Measurements from ENCODE around the gene GPC4. TPM values are rescaled to one million over a fixed set of nuclear protein-coding genes. Genes with fewer than 3 reads are reported as not detected.

The GPC4 gene
- total RNA-seq, 1 donor from 2014 or later: 0.13 TPM

DNA sequence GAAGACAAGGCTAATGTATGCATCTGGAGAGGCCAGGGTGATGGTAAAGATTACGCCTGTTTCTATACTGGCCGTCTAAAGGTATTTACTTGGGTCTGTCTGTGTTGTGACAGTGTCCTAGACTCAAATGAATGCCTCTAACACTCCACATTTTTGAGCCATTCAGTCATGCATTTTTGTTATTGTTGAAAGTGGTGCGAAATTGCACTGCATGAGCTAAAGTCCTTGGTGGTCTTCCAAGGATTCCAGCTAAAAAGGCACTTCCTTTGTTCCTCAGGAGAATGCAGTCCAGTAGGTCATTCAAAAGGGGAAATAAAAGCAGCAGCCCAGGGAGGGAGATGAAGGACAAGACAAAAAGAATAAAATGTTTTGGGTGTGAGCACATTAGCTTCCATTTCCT lies 3.0 kb downstream of the GPC4 start:
- DNase-seq (ENCODE audit: low read depth in 2 of 2): no peak

GRCh38 chrX:133410550-133410949 lies 4.7 kb downstream of the GPC4 start:
- no peak for DNase-seq (ENCODE audit: low read depth in 2 of 2)

GRCh38 chrX:133405498-133406185 lies 9.6 kb downstream of the GPC4 start:
- DNase-seq (ENCODE audit: low read depth in 2 of 2): no peak

- DNase-seq (ENCODE audit: low read depth in 2 of 2): no peak
Measured at GRCh38 chrX:133403984-133404383, 11.3 kb downstream of the GPC4 start.

DNA sequence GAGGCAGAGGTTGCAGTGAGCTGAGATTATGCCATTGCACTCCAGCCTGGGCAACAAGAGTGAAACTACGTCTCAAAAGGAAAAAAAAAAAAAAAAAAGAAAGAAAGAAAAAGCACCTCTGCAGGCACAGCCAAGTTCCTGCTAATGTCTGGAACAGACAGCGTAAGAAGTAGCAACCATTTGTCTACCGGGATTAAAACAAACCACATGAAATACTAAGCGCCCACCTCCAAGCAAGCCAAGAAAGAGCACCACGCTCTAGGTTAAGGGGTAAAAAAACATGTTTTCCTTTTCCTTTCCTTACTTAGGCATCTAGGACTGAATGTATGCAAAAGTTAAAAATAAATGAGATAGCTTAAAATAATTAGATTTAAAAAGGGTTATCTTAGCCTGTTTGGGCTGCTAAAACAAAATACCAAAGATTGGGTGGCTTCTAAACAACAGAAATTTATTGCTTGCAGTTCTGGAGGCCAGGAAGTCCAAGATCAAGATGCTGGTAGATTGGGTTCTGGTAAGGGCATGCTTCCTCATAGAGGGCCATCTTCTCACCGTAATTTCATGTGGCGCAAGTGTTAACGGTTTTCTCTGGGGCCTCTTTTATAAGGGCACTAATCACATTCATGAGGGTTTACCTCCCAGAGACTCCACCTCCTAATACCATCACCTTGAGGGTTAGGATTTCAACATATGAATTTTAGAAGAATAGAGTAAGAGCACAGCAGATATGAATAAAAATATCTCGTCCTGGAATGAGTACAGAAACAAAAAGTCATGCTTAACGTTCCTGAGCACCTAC lies 12.3 kb downstream of the GPC4 start:
- no peak for DNase-seq (ENCODE audit: low read depth in 2 of 2)

DNA sequence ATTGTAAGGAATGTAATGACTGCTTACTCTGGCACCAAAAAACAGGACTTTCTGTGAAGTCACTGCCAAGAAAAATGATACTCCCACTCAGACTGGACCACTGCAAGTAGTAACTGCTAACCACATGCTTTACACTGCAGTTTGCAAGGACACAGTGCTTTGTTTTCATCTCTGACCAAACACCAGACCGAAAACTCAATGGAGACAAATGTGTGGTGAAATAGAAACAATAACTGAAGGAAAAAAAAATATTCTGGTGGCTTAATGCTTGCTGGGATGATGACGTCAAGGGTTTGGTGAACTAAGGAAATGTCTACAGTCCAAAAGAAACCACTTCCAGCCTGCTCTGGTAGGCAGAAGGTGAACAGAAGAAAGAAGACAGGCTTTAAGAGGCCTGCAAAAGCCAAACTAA lies 13.2 kb downstream of the GPC4 start:
- no peak for DNase-seq (ENCODE audit: low read depth in 2 of 2)

DNA sequence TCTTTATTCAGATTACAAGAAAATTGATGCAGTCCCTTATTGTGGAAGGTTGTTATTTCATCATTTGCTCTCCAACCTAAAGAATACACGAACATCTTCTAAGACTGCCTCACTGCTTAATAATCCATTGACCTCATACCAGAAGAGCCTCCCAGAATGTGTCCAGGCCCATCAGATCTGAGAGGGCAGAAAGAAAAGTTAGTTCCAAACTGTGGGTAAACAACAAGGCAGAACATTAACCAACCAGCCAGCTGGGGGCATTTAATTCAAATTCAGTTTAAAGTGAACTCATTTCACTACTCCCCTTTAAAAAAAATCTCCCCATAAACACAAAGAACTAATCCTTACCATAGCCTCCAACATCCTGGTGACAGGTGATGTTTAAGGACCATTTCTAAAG lies 13.8 kb downstream of the GPC4 start:
- DNase-seq (ENCODE audit: low read depth in 2 of 2): no peak

DNA sequence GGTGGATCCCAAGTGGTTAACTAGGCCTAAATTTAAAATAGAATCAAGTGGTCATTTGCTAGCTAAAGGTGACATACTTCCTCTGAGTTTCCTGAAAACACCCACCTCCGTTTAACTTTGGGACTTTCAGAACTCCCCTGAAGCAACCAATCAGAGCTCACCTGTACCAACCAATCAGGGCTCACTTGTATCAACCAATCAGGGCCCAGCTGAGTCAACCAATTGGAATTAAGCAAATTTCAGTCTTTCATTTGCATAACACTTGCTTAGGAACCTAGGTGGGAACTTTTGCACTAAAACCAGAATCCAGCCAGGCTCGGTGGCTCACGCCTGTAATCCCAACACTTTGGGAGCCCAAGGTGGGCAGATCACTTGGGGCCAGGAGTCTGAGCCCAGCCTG lies 15.9 kb downstream of the GPC4 start:
- DNase-seq (ENCODE audit: low read depth in 2 of 2): no peak

DNA sequence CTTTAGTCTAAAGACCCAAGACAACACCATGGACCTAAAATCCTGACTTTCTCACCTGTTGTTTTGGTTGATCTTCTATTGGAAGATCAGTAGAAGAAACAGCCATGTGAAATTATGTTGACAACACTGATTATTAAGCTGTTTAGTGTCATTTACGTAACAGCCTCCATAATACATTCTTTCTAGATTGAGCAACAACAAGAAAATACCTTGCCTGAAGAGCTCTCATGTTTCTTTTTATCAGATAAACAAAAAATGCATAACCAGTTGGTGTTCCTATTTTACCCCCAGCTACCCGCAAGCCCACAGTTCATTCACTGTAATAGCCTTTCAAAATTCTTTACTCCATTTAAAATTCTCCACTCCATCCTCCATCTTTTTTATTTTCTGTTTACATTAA lies 20.5 kb downstream of the GPC4 start:
- DNase-seq (ENCODE audit: low read depth in 2 of 2): no peak

DNA sequence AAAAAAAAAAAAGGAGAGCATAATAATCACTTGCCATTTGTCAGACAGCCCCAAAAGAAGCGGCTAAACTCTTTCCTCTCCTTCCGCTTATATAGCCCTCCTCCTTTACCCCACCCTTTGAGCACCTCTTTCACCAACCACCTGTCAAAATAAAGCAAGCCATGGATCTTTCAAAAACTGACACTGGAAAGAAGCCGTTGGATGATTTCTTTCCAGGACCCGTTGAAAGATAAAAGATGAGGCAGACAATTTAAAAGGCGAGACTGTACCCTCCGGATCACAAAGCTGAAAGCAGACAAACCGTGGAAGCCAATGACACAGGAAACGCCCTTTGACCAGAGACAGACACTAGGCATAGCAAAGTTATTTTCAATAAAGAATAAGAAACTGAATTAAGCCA lies 22.6 kb downstream of the GPC4 start:
- no peak for DNase-seq (ENCODE audit: low read depth in 2 of 2)

DNA sequence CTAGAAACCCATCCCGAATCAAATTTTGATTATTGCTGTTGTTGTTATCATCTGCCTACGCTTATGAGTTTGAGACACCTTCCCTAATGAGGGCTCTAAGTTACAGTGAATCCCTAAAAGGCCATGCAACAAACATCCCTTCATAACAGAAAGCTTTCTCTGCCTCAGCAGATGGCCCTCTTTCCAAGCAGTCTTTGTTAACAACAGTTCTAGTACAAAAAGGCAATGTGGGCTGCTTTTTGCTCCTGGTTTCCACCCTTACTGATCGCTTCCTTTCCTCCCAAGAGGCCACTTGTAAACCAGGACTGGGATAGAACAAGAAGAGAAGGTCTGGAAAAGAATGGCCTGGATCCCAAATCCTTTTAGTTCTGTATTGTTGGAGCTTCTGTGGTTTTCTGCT lies 24.2 kb downstream of the GPC4 start:
- DNase-seq (ENCODE audit: low read depth in 2 of 2): no peak

DNA sequence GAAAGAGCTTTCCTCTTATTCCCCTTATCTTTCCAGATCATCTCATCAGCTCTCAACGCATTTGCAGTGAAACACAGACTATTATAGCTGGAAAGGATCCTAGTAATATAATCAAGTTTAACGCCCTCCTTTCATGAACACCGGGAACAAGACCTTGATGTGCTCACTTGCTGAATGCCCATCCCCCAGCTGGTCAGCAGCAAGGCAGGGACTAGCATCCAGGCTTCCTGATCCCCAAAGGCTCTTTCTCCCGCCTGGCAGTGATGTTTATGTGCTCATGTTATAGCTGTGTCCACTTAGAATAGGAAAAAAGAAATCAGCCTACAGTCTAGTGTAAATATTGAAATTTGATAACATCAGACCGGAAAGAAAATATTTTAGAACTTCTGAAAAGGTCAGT lies 24.6 kb downstream of the GPC4 start:
- no peak for DNase-seq (ENCODE audit: low read depth in 2 of 2)

DNA sequence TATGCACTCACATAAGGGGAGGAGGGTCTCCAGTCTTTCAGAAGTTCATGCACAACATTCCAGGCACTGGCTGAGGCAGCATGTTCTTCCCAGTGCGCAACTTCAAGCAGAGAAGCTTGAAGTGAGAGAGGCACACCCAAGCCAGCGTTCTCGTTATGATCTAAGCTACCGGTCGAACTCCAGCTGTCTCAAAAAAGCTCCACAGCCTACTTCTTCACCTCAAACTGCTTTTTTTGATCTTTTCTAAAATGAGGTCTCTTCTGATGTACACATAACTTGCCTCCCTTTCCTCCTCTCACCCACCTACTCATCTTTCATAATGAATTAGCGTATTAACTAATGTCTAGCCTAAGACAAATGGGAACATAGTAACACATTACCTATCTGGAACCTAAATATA lies 25.3 kb downstream of the GPC4 start:
- DNase-seq (ENCODE audit: low read depth in 2 of 2): no peak

GRCh38 chrX:133384454-133384853 lies 30.8 kb downstream of the GPC4 start:
- no peak for DNase-seq (ENCODE audit: low read depth in 2 of 2)

- DNase-seq (ENCODE audit: low read depth in 2 of 2): no peak
Measured at GRCh38 chrX:133380711-133381619, 34.3 kb downstream of the GPC4 start.

DNA sequence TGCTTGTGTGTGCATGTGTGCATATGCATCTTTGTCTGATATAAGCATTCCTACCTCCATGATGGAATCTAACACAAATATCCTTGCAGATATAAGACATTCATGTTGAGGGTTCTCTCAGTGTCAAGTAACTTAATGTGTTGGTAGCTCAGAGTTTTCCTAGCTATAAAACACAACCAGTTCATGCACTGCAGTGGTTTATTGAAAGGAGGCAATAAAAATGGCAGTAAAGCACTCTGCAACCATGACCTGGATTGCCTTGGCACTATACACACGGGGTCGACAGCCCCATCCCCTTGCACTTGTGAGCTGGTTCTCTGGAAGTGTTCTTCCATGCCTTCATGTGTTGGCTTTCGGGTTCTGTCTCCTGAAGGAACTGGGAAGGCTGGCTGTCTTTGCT lies 38.9 kb downstream of the GPC4 start:
- DNase-seq (ENCODE audit: low read depth in 2 of 2): no peak

DNA sequence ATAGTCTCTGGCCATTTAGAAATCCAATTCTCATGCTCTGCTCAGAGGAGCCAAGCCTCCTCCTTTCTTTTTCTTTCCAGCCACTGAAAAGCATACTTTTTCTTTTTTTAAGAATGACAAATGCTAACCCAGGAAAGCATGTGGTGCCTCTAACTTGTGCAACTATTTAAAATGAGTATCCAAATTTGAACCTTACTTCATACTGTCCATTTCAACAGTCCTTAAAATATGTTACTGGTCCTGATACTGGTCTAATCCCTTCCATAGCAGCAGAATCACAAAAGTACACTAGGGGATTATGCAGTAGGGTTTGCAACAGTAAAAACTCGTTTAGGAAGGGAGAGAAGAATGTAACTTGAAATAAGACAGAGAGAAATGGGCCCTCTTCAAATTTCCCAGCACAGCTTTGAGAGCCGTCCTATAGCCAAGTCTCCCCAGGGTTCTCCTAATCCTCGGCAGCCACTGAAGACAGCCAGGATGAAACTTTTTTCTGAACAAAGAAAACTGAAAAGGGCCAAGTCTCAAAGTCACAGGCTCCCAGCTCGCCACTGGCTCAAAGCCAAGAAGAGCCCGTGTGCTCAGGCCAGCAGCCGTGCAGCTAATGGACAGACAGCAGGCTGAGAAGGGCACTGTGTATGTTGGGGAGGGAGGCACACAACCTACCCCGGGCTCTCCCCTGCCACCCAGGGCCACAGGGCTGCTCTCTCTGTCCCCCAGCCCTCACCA lies 39.5 kb downstream of the GPC4 start:
- no peak for DNase-seq (ENCODE audit: low read depth in 2 of 2)

- DNase-seq (ENCODE audit: low read depth in 2 of 2): no peak
Measured at GRCh38 chrX:133374874-133375387, 40.4 kb downstream of the GPC4 start.

- DNase-seq (ENCODE audit: low read depth in 2 of 2): no peak
Measured at GRCh38 chrX:133373386-133374079, 41.8 kb downstream of the GPC4 start.

DNA sequence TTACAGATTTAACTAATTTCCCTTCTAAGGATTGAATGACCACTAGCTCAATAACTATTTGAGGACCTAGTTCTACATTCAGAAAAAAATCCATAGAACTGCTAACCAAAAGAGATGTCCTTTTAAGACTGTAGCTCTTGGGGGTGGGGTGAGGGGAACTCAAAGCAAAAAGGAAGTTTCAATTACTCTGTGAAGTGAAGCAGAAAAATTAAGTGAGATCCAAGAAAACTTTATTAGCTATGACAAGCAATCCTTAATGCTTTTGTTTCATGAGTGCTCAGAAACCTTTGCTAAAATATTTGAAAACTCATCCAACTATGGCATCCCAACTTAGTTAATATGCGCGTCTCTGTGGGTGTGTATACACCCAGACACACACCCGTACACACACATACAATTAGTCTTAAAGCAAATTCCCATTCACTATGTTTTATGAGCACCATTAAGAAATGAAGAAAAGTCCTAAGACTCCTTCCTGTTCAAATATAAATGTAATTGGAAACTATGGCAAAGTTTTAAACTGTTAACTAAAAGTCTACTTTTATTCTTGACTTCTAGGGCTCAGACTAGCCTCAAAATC lies 44.5 kb downstream of the GPC4 start:
- no peak for DNase-seq (ENCODE audit: low read depth in 2 of 2)
